Adrenal gland (tissue), 5 donors: ENCODE measurements around the gene TAS1R1.

Source experiments
- POLR2A ChIP-seq, 2 donors: fragments of 450-650 bp; IDR thresholded peaks; one replicate each; pipeline ENCODE4 v1.6.1; 2017; ENCODE audit warnings: antibody characterized with exemption in 2 of 2, mild to moderate bottlenecking in 2 of 2, moderate library complexity in 1 of 2
- TF ChIP-seq, protein P1 (sequence below), 6 experiments: fragments of 450-650 bp in 4 of 6; fragments of 200-600 bp in 2 of 6; sonication (generic) in 1 of 6; IDR thresholded peaks; 1 replicate in 5 of 6; 2 replicates in 1 of 6; pipeline versions ENCODE4 v1.5.1 to v1.8.0; 2016 to 2021; ENCODE audit warnings: antibody characterized with exemption in 6 of 6, mild to moderate bottlenecking in 2 of 6, moderate library complexity in 1 of 6
- donor health status: DM: no; HTN: no; CAD: no.

- TF ChIP-seq POLR2A (IDR thresholded peaks at IDR 0.05): no peak
- TF ChIP-seq, protein P1, sequence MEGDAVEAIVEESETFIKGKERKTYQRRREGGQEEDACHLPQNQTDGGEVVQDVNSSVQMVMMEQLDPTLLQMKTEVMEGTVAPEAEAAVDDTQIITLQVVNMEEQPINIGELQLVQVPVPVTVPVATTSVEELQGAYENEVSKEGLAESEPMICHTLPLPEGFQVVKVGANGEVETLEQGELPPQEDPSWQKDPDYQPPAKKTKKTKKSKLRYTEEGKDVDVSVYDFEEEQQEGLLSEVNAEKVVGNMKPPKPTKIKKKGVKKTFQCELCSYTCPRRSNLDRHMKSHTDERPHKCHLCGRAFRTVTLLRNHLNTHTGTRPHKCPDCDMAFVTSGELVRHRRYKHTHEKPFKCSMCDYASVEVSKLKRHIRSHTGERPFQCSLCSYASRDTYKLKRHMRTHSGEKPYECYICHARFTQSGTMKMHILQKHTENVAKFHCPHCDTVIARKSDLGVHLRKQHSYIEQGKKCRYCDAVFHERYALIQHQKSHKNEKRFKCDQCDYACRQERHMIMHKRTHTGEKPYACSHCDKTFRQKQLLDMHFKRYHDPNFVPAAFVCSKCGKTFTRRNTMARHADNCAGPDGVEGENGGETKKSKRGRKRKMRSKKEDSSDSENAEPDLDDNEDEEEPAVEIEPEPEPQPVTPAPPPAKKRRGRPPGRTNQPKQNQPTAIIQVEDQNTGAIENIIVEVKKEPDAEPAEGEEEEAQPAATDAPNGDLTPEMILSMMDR (IDR thresholded peaks at IDR 0.05): no peak
These were observed 27.3 kb downstream of the TAS1R1 start for GRCh38 chr1:6582370-6582769.
